Hepatocyte (in vitro differentiated cells): ENCODE measurements around the gene CCDC73. TPM values are rescaled to one million over a fixed set of nuclear protein-coding genes. Genes with fewer than 3 reads are reported as not detected.

ENCODE experiments used
- DNase-seq: peaks from one replicate; pipeline ENCODE4 v3.0.0-alpha.2; 2016; ENCODE audit warnings: low spot score
- H2AFZ ChIP-seq: fragments of 200-600 bp; sonication (generic); 2 replicates; pipeline ENCODE4 v1.6.0; 2016; ENCODE audit warnings: antibody characterized with exemption, mild to moderate bottlenecking
- H3K27ac ChIP-seq: fragments of 200-600 bp; sonication (generic); 2 replicates; pipeline ENCODE4 v1.5.1; 2016; ENCODE audit warnings: mild to moderate bottlenecking
- H3K27me3 ChIP-seq: fragments of 200-600 bp; sonication (generic); 2 replicates; pipeline ENCODE4 v1.6.1; 2016
- H3K36me3 ChIP-seq: fragments of 200-600 bp; sonication (generic); replicated peaks from 2 replicates; pipeline ENCODE4 v1.5.1; 2016; ENCODE audit warnings: low read depth; ENCODE audit not compliant: insufficient read depth
- H3K4me1 ChIP-seq: fragments of 200-600 bp; sonication (generic); 2 replicates; pipeline ENCODE4 v1.5.1; 2016; ENCODE audit warnings: mild to moderate bottlenecking, moderate library complexity; ENCODE audit not compliant: insufficient read depth
- H3K4me2 ChIP-seq: fragments of 200-600 bp; sonication (generic); 2 replicates; pipeline ENCODE4 v1.6.0; 2016
- H3K4me3 ChIP-seq: fragments of 200-600 bp; sonication (generic); 2 replicates; pipeline ENCODE4 v1.5.1; 2016; ENCODE audit warnings: mild to moderate bottlenecking
- H3K79me2 ChIP-seq: fragments of 200-600 bp; sonication (generic); 2 replicates; pipeline ENCODE4 v1.6.0; 2017; ENCODE audit warnings: mild to moderate bottlenecking
- H3K9me2 ChIP-seq: fragments of 200-600 bp; sonication (generic); replicated peaks from 2 replicates; pipeline ENCODE4 v1.6.0; 2017; ENCODE audit warnings: mild to moderate bottlenecking; ENCODE audit not compliant: insufficient read depth
- H3K9me3 ChIP-seq: fragments of 200-600 bp; sonication (generic); 2 replicates; pipeline ENCODE4 v1.5.1; 2016; ENCODE audit warnings: low read depth, mild to moderate bottlenecking
- H4K20me1 ChIP-seq: fragments of 200-600 bp; sonication (generic); 2 replicates; pipeline ENCODE4 v1.6.0; 2016; ENCODE audit warnings: mild to moderate bottlenecking; ENCODE audit not compliant: insufficient read depth, poor library complexity, severe bottlenecking
- CTCF ChIP-seq: fragments of 200-600 bp; sonication (generic); IDR thresholded peaks from 2 replicates; pipeline ENCODE4 v1.5.1; 2016; ENCODE audit warnings: antibody characterized with exemption, mild to moderate bottlenecking; ENCODE audit not compliant: poor library complexity
- EZH2 ChIP-seq: fragments of 200-600 bp; sonication (generic); IDR thresholded peaks from 2 replicates; pipeline ENCODE4 v1.6.1; 2016; ENCODE audit warnings: antibody characterized with exemption, mild to moderate bottlenecking, borderline replicate concordance
- EZH2phosphoT487 ChIP-seq: fragments of 200-600 bp; sonication (generic); IDR thresholded peaks from one replicate; pipeline ENCODE4 v1.6.1; 2018; ENCODE audit warnings: antibody characterized with exemption, mild to moderate bottlenecking, low read depth, moderate library complexity; ENCODE audit not compliant: unreplicated experiment, severe bottlenecking
- WGBS: methylation state at CpG from one replicate; pipeline ENCODE4 v1.1.6; 2016; ENCODE audit warnings: low lambda C conversion rate; ENCODE audit errors: missing lambda C conversion rate; 5-methylcytosine and 5-hydroxymethylcytosine counted together
- polyA plus RNA-seq: library from polyadenylated mRNA; unstranded; fragments of >200 nt; fragmentation: Nextera tagmentation; extraction: Ambion mirVana; gene quantifications from 2 replicates; pipeline ENCODE4 v1.2.1, GENCODE V29; 2016
- total RNA-seq: library from RNA; depleted of rRNA; stranded (reverse); fragments of >200 nt; gene quantifications from 2 replicates; pipeline ENCODE4 v1.2.3, GENCODE V29; 2014

Gene CCDC73
- total and polyA plus RNA-seq, 2 experiments from 2014 or later: 0.03 TPM; not detected in 1

- Histone ChIP-seq H3K9me3 (no peaks in the 10 kb centered on the region), H3K27me3 (no peaks in the 10 kb centered on the region), H3K27ac (no peak overlapping the region), H3K4me3 (no peak overlapping the region), H2AFZ (no peak overlapping the region), H3K9me2 (no peaks in the 10 kb centered on the region), H3K79me2 (no peaks in the 10 kb centered on the region), H4K20me1 (no peaks in the 10 kb centered on the region), H3K4me2 (no peak overlapping the region), H3K4me1 (no peaks in the 10 kb centered on the region), H3K36me3 (no peaks in the 10 kb centered on the region)
- DNase-seq: peak; percentile 13
- TF ChIP-seq CTCF (no peak), EZH2phosphoT487 (no peak), EZH2 (no peak)
- WGBS: 83% methylated on average over 2 of the region's 2 CpGs
Observed at GRCh38 chr11:32838505-32839274, 44.2 kb upstream of the CCDC73 start.

GRCh38 chr11:32836946-32837345 lies 42.5 kb upstream of the CCDC73 start:
- no peaks in the 10 kb centered on the region for H3K4me1 ChIP-seq
- H3K27ac ChIP-seq: no peak overlapping the region
- H4K20me1 ChIP-seq: no peaks in the 10 kb centered on the region
- H3K4me3 ChIP-seq: no peak overlapping the region
- H3K27me3 ChIP-seq: no peaks in the 10 kb centered on the region
- H3K9me2 ChIP-seq: no peaks in the 10 kb centered on the region
- no peaks in the 10 kb centered on the region for H3K9me3 ChIP-seq
- H3K36me3 ChIP-seq: no peaks in the 10 kb centered on the region
- TF ChIP-seq EZH2phosphoT487: no peak
- no peak for TF ChIP-seq CTCF
- TF ChIP-seq EZH2: no peak
- DNase-seq: no peak
- H3K4me2 ChIP-seq: no peak overlapping the region
- 83% methylated on average over 2 of the region's 2 CpGs for WGBS
- no peak overlapping the region for H2AFZ ChIP-seq
- H3K79me2 ChIP-seq: no peaks in the 10 kb centered on the region

GRCh38 chr11:32833921-32834320 lies 39.5 kb upstream of the CCDC73 start:
- TF ChIP-seq EZH2phosphoT487: no peak
- no peak for TF ChIP-seq CTCF
- no peak for TF ChIP-seq EZH2
- Histone ChIP-seq H4K20me1 (no peaks in the 10 kb centered on the region), H3K9me2 (no peaks in the 10 kb centered on the region), H3K27ac (no peak overlapping the region), H3K79me2 (no peaks in the 10 kb centered on the region), H3K36me3 (no peaks in the 10 kb centered on the region), H3K9me3 (no peaks in the 10 kb centered on the region), H3K4me3 (no peak overlapping the region), H3K27me3 (no peaks in the 10 kb centered on the region), H2AFZ (no peak overlapping the region), H3K4me2 (no peak overlapping the region), H3K4me1 (no peaks in the 10 kb centered on the region)
- DNase-seq: no peak
- whole genome bisulfite sequencing: 83% methylated on average over 1 of the region's 1 CpG
